Measurements from ENCODE around the gene PELI3. TPM values are rescaled to one million over a fixed set of nuclear protein-coding genes. Genes with fewer than 3 reads are reported as not detected.

Gene PELI3
- total and polyA plus RNA-seq, 2 of the 8 experiments (the other 6 are each of a cell fraction or from before 2014, with no cell fraction given), result 5.2 to 7.6 TPM

DNA sequence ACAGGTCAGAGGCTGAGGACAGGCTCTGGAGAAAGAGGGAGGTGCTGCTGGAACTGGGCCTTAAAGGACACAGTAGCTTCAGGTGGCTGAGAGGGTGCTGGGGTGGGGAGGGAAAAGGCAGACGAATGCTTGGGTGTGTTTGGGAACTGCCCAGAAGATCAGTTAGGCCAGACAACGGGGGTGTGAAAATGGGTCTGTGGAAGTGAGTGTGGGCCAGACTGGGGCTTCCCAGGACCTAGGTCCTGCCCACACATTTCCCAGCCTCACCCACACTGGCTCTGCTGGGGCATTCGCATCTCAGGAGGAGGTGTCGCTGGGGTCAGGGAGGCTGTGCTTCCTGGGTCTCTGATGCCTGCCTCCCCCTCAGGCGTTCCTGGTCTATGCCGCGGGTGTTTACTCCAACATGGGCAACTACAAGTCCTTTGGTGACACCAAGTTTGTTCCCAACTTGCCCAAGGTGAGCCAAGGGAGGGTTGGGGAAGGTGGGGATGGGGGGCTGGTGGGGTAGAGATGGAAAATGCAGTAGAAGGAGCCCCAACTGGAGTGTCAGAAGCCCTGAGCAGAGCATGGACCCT lies 18.2 kb downstream of the PELI3 start:
- Histone ChIP-seq H2AFZ (ENCODE audit: low read length) (no peak overlapping the region), H2BK20ac (ENCODE audit: low read length) (no peak overlapping the region), H3K79me2 (ENCODE audit: control insufficient read depth in 1 of 2, insufficient read depth in 2 of 2, low read length in 2 of 2) (no peaks in the 10 kb centered on the region), H4K5ac (ENCODE audit: insufficient read length, low read depth, low read length) (no peak overlapping the region), H3K23me2 (ENCODE audit: low read depth, low read length) (no peaks in the 10 kb centered on the region; the same call in 1 of the 2 replicates), H2BK5ac (ENCODE audit: low read depth, low read length) (no peak overlapping the region), H3K4me2 (ENCODE audit: insufficient read depth in 1 of 2, low read depth in 2 of 2, low read length in 2 of 2) (no peak overlapping the region), H2BK12ac (ENCODE audit: low read depth, low read length) (no peak overlapping the region), H3K9ac (replicated peaks in 1 of 4; ENCODE audit: extremely low read depth in 1 of 4, low read depth in 3 of 4, low read length in 3 of 4) (no peak overlapping the region), H3K27me3 (replicated peaks in 1 of 4; ENCODE audit: control insufficient read depth in 3 of 4, extremely low read depth in 1 of 4, insufficient read depth in 3 of 4, low read length in 3 of 4) (no peaks in the 10 kb centered on the region), H3K9me3 (ENCODE audit: insufficient read depth in 2 of 2, low read depth in 1 of 2, low read length in 1 of 2) (no peaks in the 10 kb centered on the region), H4K20me1 (replicated peaks in 1 of 2; ENCODE audit: control insufficient read depth in 1 of 2, insufficient read depth in 2 of 2, low read length in 2 of 2) (peaks cover 0 to 2% of the 10 kb centered on the region in 2 experiments), H4K91ac (replicated peaks; ENCODE audit: insufficient read length, low read length) (no peak overlapping the region), H3K14ac (ENCODE audit: insufficient read length) (no peak overlapping the region), H3K79me1 (ENCODE audit: low read depth, low read length) (no peaks in the 10 kb centered on the region), H3K23ac (ENCODE audit: insufficient read length) (no peak overlapping the region), H3K4ac (replicated peaks; ENCODE audit: insufficient read length, low read depth, low read length) (no peak overlapping the region), H3K56ac (replicated peaks; ENCODE audit: insufficient read length, low read depth, low read length) (no peak overlapping the region), H2BK120ac (replicated peaks; ENCODE audit: low read depth, low read length) (no peak overlapping the region), H3K36me3 (ENCODE audit: control insufficient read depth in 2 of 4, insufficient read depth in 4 of 4, low read length in 3 of 4) (peaks cover 0 to 14% (median 5%) of the 10 kb centered on the region in 4 experiments; a peak in 5 of 8 replicates), H3K4me3 (ENCODE audit: extremely low read depth in 1 of 4, insufficient read depth in 2 of 4, low read depth in 3 of 4, low read length in 4 of 4) (no peak overlapping the region), H4K8ac (ENCODE audit: extremely low read depth, insufficient read depth, low read length) (peak overlapping the region; percentile 51; the same call in 1 of the 2 replicates), H2BK15ac (ENCODE audit: low read length) (no peak overlapping the region), H2AK5ac (ENCODE audit: low read depth, low read length) (no peak overlapping the region), H3K18ac (ENCODE audit: extremely low read depth, low read length) (no peak overlapping the region), H3K4me1 (replicated peaks in 1 of 4; ENCODE audit: control insufficient read depth in 3 of 4, insufficient read depth in 4 of 4, low read length in 3 of 4) (no peaks in the 10 kb centered on the region), H3K27ac (ENCODE audit: low read depth, low read length) (no peak overlapping the region)
- no peak for FAIRE-seq
- no peak for DNase-seq (ENCODE audit: low read depth in 1 of 2, low spot score in 2 of 2)
- POLR2A ChIA-PET (ENCODE audit: partially characterized antibody), result interaction anchor here (0.9 kb wide), 1 partner anchor 16 kb away, joined by 4 read pairs; no protein-coding TSS in a partner anchor
- WGBS, 2 experiments (ENCODE audit: extremely low coverage in 1 of 2, insufficient coverage in 1 of 2, insufficient read length in 1 of 2, insufficient replicate concordance in 2 of 2, low coverage in 1 of 2, low lambda C conversion rate in 2 of 2, missing lambda C conversion rate in 1 of 2), result 87% methylated on average over 6 of the region's 7 CpGs; no CpG with 5 or more reads in 1 of the 2 experiments
- CTCF ChIA-PET (ENCODE audit: partially characterized antibody), result interaction anchor here (1.4 to 2.0 kb wide), 6 partner anchors 10 to 194 kb away, joined by 3 to 8 read pairs (median 4); no protein-coding TSS in a partner anchor
- TF ChIP-seq JUN (IDR thresholded peaks at IDR 0.05; ENCODE audit: low read depth, low read length) (no peak), EP300 (IDR thresholded peaks at IDR 0.05; ENCODE audit: borderline replicate concordance in 1 of 2, low read depth in 2 of 2, low read length in 2 of 2) (no peak), GTF2F1 (IDR thresholded peaks at IDR 0.05; ENCODE audit: borderline replicate concordance, low read depth, low read length) (no peak)
- TF ChIP-seq, protein P1, sequence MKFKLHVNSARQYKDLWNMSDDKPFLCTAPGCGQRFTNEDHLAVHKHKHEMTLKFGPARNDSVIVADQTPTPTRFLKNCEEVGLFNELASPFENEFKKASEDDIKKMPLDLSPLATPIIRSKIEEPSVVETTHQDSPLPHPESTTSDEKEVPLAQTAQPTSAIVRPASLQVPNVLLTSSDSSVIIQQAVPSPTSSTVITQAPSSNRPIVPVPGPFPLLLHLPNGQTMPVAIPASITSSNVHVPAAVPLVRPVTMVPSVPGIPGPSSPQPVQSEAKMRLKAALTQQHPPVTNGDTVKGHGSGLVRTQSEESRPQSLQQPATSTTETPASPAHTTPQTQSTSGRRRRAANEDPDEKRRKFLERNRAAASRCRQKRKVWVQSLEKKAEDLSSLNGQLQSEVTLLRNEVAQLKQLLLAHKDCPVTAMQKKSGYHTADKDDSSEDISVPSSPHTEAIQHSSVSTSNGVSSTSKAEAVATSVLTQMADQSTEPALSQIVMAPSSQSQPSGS (IDR thresholded peaks at IDR 0.05; ENCODE audit: low read length), result no peak
